ENCODE measurements around the gene DPH1.

Gene DPH1

GRCh38 chr17:2064980-2065785 is 35.2 kb downstream of the DPH1 start:
- DNase-seq (ENCODE audit: extremely low spot score): peak; percentile 73
- ChIA-PET POLR2A (no interaction called here), CTCF (interaction anchor here (0.6 to 1.0 kb wide), 4 partner anchors 11 to 80 kb away, joined by 3 to 4 read pairs (median 4); partner anchors contain the start of gene HIC1)
- TF ChIP-seq SUZ12 (IDR thresholded peaks at IDR 0.05): no peak
- no peak for TF ChIP-seq L3MBTL2 (conservative IDR thresholded peaks at IDR 0.05)
- TF ChIP-seq LEF1 (IDR thresholded peaks at IDR 0.05; ENCODE audit: borderline replicate concordance): no peak
- TF ChIP-seq BHLHE40 (IDR thresholded peaks at IDR 0.05; ENCODE audit: borderline replicate concordance): no peak
- no peak for TF ChIP-seq HDGF (IDR thresholded peaks at IDR 0.05; ENCODE audit: borderline replicate concordance)
- no peak for TF ChIP-seq SP1 (IDR thresholded peaks at IDR 0.05)
- no peak for TF ChIP-seq FOXK2 (IDR thresholded peaks at IDR 0.05)
- TF ChIP-seq PKNOX1 (IDR thresholded peaks at IDR 0.05): no peak
- TF ChIP-seq NFRKB (IDR thresholded peaks at IDR 0.05): no peak
- TF ChIP-seq FOXA1 (IDR thresholded peaks at IDR 0.05): no peak
- no peak for TF ChIP-seq CTBP1 (IDR thresholded peaks at IDR 0.05; ENCODE audit: borderline replicate concordance)
- no peak for TF ChIP-seq ARNT (IDR thresholded peaks at IDR 0.05)

DNA sequence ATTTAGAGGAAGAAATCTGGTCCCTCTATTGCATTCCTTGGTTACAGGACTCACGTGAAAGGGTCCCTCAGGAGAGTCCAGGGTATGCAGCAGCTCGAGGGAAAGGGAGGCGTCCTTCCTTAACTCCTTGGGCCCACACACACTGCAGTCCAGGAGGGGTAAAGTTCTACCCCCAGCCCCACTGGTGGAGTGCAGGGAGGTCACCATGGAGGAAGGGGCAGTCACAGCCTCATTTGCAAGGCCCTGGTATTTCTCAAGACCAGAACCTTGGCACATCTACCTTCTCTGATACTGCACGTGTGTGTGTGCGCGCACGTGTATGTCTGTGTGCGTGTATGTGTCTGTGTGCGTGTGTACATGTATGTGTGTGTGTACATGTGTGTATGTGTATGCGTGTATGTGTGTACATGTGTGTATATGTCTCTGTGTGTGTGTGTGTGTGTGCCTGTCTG is 36.0 kb downstream of the DPH1 start:
- DNase-seq (ENCODE audit: extremely low spot score): no peak
- POLR2A ChIA-PET: no interaction called here
- CTCF ChIA-PET: interaction anchor here (1.0 kb wide), 1 partner anchor 11 kb away, joined by 3 read pairs; the partner anchor contains the start of gene HIC1
- TF ChIP-seq ZNF384 (IDR thresholded peaks at IDR 0.05) (no peak), ELF4 (IDR thresholded peaks at IDR 0.05) (no peak), FOXK2 (IDR thresholded peaks at IDR 0.05) (no peak), SUZ12 (IDR thresholded peaks at IDR 0.05) (no peak), BHLHE40 (IDR thresholded peaks at IDR 0.05; ENCODE audit: borderline replicate concordance) (no peak), TARDBP (IDR thresholded peaks at IDR 0.05) (no peak), NFRKB (IDR thresholded peaks at IDR 0.05) (no peak), FOXM1 (IDR thresholded peaks at IDR 0.05; ENCODE audit: borderline replicate concordance) (no peak)

GRCh38 chr17:2067048-2067561 is 37.2 kb downstream of the DPH1 start:
- DNase-seq (ENCODE audit: extremely low spot score): no peak
- TF ChIP-seq ARNT (IDR thresholded peaks at IDR 0.05) (no peak), FOXA1 (IDR thresholded peaks at IDR 0.05) (no peak), PKNOX1 (IDR thresholded peaks at IDR 0.05) (no peak), NFRKB (IDR thresholded peaks at IDR 0.05) (no peak), LEF1 (IDR thresholded peaks at IDR 0.05; ENCODE audit: borderline replicate concordance) (no peak), HDGF (IDR thresholded peaks at IDR 0.05; ENCODE audit: borderline replicate concordance) (no peak), SP1 (IDR thresholded peaks at IDR 0.05) (no peak), SUZ12 (IDR thresholded peaks at IDR 0.05) (no peak), ZNF384 (IDR thresholded peaks at IDR 0.05) (no peak), ELF4 (IDR thresholded peaks at IDR 0.05) (no peak), FOXM1 (IDR thresholded peaks at IDR 0.05; ENCODE audit: borderline replicate concordance) (no peak), TARDBP (IDR thresholded peaks at IDR 0.05) (no peak), FOXK2 (IDR thresholded peaks at IDR 0.05) (no peak), CTBP1 (IDR thresholded peaks at IDR 0.05; ENCODE audit: borderline replicate concordance) (no peak), L3MBTL2 (conservative IDR thresholded peaks at IDR 0.05) (no peak), BHLHE40 (IDR thresholded peaks at IDR 0.05; ENCODE audit: borderline replicate concordance) (no peak)
- ChIA-PET CTCF (interaction anchor here (0.5 to 0.6 kb wide), 2 partner anchors 178 to 268 kb away, joined by 3 read pairs; no protein-coding TSS in a partner anchor), POLR2A (no interaction called here)

DNA sequence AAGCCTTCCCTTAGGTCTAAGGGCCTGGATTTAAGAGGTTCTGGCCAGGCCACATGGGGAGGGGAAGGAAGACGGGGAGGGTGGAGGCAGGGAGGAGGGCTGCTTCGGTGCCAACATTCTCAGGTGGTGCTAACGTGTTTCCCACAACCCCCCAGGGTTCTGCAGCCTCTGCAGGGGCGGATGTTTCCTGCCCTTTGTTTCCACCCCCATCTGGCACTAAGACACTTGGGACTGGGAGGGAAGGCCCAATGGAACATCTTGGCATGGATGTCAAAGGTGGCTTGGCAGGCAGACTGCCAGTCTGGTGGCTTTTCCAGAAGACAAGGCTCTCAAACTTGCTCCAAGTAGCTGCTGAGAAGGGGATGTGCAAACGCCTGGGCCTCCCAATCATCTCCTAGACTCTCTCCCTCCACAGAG is 37.7 kb downstream of the DPH1 start:
- POLR2A ChIA-PET: no interaction called here
- DNase-seq (ENCODE audit: extremely low spot score): no peak
- CTCF ChIA-PET: no interaction called here
- TF ChIP-seq CTBP1 (IDR thresholded peaks at IDR 0.05; ENCODE audit: borderline replicate concordance) (no peak), NFRKB (IDR thresholded peaks at IDR 0.05) (no peak), HDGF (IDR thresholded peaks at IDR 0.05; ENCODE audit: borderline replicate concordance) (no peak)

DNA sequence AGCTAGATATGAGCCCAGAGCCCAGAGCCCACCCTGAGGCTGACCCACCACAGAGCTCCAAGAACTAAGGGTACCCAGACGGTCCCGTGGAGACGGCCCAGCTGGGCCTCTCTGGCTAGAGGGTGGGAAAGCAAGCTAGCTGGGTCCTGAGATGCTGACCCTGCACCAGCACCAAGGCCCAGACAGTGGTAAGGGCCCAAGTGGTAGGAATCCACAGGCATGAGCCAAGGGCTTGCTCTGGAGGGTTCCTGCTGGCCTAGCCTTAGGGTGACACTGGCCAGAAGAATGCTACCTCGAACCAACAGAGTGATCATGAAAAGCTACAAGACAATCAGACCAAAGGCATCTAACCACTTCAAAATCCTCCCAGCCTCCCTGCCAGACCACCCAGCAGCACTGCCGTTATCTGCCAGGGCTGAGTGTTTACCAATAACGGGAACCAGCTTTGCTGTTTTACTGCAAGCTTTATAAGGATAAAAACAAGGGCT is 38.1 kb downstream of the DPH1 start:
- POLR2A ChIA-PET: no interaction called here
- no peak for DNase-seq (ENCODE audit: extremely low spot score)

More for the DNA sequence above, 38.1 kb downstream of the DPH1 start:
- CTCF ChIA-PET: no interaction called here
- no peak for TF ChIP-seq ZNF384 (IDR thresholded peaks at IDR 0.05)
- TF ChIP-seq NFRKB (IDR thresholded peaks at IDR 0.05): no peak
- TF ChIP-seq FOXA1 (IDR thresholded peaks at IDR 0.05): no peak
- no peak for TF ChIP-seq LEF1 (IDR thresholded peaks at IDR 0.05; ENCODE audit: borderline replicate concordance)
- no peak for TF ChIP-seq PKNOX1 (IDR thresholded peaks at IDR 0.05)
- TF ChIP-seq L3MBTL2 (conservative IDR thresholded peaks at IDR 0.05): no peak
- TF ChIP-seq ARNT (IDR thresholded peaks at IDR 0.05): no peak
- no peak for TF ChIP-seq CTBP1 (IDR thresholded peaks at IDR 0.05; ENCODE audit: borderline replicate concordance)
- no peak for TF ChIP-seq TARDBP (IDR thresholded peaks at IDR 0.05)
- no peak for TF ChIP-seq FOXM1 (IDR thresholded peaks at IDR 0.05; ENCODE audit: borderline replicate concordance)
- no peak for TF ChIP-seq BHLHE40 (IDR thresholded peaks at IDR 0.05; ENCODE audit: borderline replicate concordance)
- TF ChIP-seq SUZ12 (IDR thresholded peaks at IDR 0.05): no peak
- no peak for TF ChIP-seq SP1 (IDR thresholded peaks at IDR 0.05)
- no peak for TF ChIP-seq HDGF (IDR thresholded peaks at IDR 0.05; ENCODE audit: borderline replicate concordance)
- no peak for TF ChIP-seq FOXK2 (IDR thresholded peaks at IDR 0.05)
- TF ChIP-seq ELF4 (IDR thresholded peaks at IDR 0.05): no peak

All from HEK293T (cell line).